ENCODE measurements around the gene KHSRP. TPM values are rescaled to one million over a fixed set of nuclear protein-coding genes. Genes with fewer than 3 reads are reported as not detected.

Gene KHSRP
- total and polyA plus RNA-seq, 9 donors: 56.2 to 260 (median 250) TPM

GRCh38 chr19:6364353-6364752 lies 60.3 kb downstream of the KHSRP start:
- H3K36me3 ChIP-seq: no peaks in the 10 kb centered on the region

More at GRCh38 chr19:6364353-6364752, 60.3 kb downstream of the KHSRP start:
- no peak overlapping the region for H3K27ac ChIP-seq
- H3K4me3 ChIP-seq: no peak overlapping the region
- 94 to 96% (median 95%) methylated on average over 21 of the region's 21 CpGs for WGBS, 3 donors
- no peaks in the 10 kb centered on the region for H3K9me3 ChIP-seq
- no peaks in the 10 kb centered on the region for H3K27me3 ChIP-seq
- intact Hi-C loops (cut with DNase I): loop anchor here in 2 of 4 donors (5.0 kb wide), 2 partner anchors 147 to 1962 kb away; partner anchors contain the start of genes CHAF1A (in 1 of the 2) and SH3GL1 (in 1 of the 2)
- TF ChIP-seq EP300 (IDR thresholded peaks at IDR 0.05): no peak
- TF ChIP-seq CTCF (IDR thresholded peaks at IDR 0.05): no peak
- TF ChIP-seq POLR2A (IDR thresholded peaks at IDR 0.05): no peak
- peak in 1 of 5 donors; percentile 41 for DNase-seq
- H3K4me1 ChIP-seq (ENCODE audit: insufficient read depth): peaks cover 2% of the 10 kb centered on the region

Small RNAs within 50 kb of the gene (microRNA-seq; reads per million reads assigned to microRNA genes)
- gene MIR3940: 1.1 to 29.3 (median 3.4) reads per million in 3 donors
- 0 to 0.18 (median 0) reads per million in 3 donors for gene MIR6790
- gene MIR6885: 0.36 to 1.1 (median 0.38) reads per million in 3 donors

Small RNAs within 50 kb of the gene (small RNA-seq; reads per million reads assigned to genes)
- gene MIR6790 (not detected), gene MIR6885 (not detected)

Other genes starting within 250 kb of the KHSRP start
- 100 to 1,000 TPM in 3 of 7 donors, 10 to 100 TPM in 4; 16.3 to 116 (median 95.8) TPM for gene MLLT1, start 144.8 kb downstream of the KHSRP start, total RNA-seq
- 10 to 100 TPM; 11.1 to 43.7 TPM for gene MLLT1, start 144.8 kb downstream of the KHSRP start, polyA plus RNA-seq
- gene ACER1, start 91.2 kb downstream of the KHSRP start, total RNA-seq: under 1 TPM in 3 of 7 donors, not detected in 4; 0.15 to 0.37 (median 0.23) TPM
- gene ACER1, start 91.2 kb downstream of the KHSRP start, polyA plus RNA-seq: under 1 TPM in 1 of 2 donors, not detected in 1; 0.35 TPM
- gene CLPP, start 63.3 kb downstream of the KHSRP start, total RNA-seq: 10 to 100 TPM; 43.2 to 78.8 (median 54.1) TPM
- 10 to 100 TPM; 12.9 to 46.1 TPM for gene CLPP, start 63.3 kb downstream of the KHSRP start, polyA plus RNA-seq
- 100 to 1,000 TPM in 3 of 7 donors, 10 to 100 TPM in 4; 66.7 to 118 (median 99.0) TPM for gene ALKBH7, start 52.0 kb downstream of the KHSRP start, total RNA-seq
- gene ALKBH7, start 52.0 kb downstream of the KHSRP start, polyA plus RNA-seq: 10 to 100 TPM in 1 of 2 donors, under 1 TPM in 1; 0.55 to 80.8 TPM
- 1 to 10 TPM in 6 of 7 donors, under 1 TPM in 1; 0.72 to 2.8 (median 2.0) TPM for gene PSPN, start 48.9 kb downstream of the KHSRP start, total RNA-seq
- gene PSPN, start 48.9 kb downstream of the KHSRP start, polyA plus RNA-seq: 1 to 10 TPM; 1.2 TPM
- gene GTF2F1, start 31.6 kb downstream of the KHSRP start, total RNA-seq: 10 to 100 TPM; 41.2 to 95.0 (median 65.7) TPM
- 10 to 100 TPM; 66.9 to 91.5 TPM for gene GTF2F1, start 31.6 kb downstream of the KHSRP start, polyA plus RNA-seq
- under 1 TPM in 3 of 7 donors, not detected in 4; 0.20 to 0.52 (median 0.43) TPM for gene SLC25A41, start 9.0 kb upstream of the KHSRP start, total RNA-seq
- under 1 TPM in 1 of 2 donors, not detected in 1; 0.38 TPM for gene SLC25A41, start 9.0 kb upstream of the KHSRP start, polyA plus RNA-seq
- 10 to 100 TPM; 26.7 to 71.3 (median 43.8) TPM for gene SLC25A23, start 35.0 kb upstream of the KHSRP start, total RNA-seq
- 10 to 100 TPM; 30.0 to 74.0 TPM for gene SLC25A23, start 35.0 kb upstream of the KHSRP start, polyA plus RNA-seq
- 10 to 100 TPM in 1 of 7 donors, 1 to 10 TPM in 3, under 1 TPM in 2, not detected in 1; 0.52 to 30.1 (median 2.0) TPM for gene CRB3, start 39.5 kb upstream of the KHSRP start, total RNA-seq
- gene CRB3, start 39.5 kb upstream of the KHSRP start, polyA plus RNA-seq: under 1 TPM in 1 of 2 donors, not detected in 1; 0.33 TPM
- 1 to 10 TPM in 3 of 7 donors, under 1 TPM in 4; 0.72 to 2.3 (median 1.00) TPM for gene DENND1C, start 57.0 kb upstream of the KHSRP start, total RNA-seq
- 1 to 10 TPM in 1 of 2 donors, under 1 TPM in 1; 0.63 to 1.2 TPM for gene DENND1C, start 57.0 kb upstream of the KHSRP start, polyA plus RNA-seq
- 1 to 10 TPM in 3 of 7 donors, under 1 TPM in 2, not detected in 2; 0.88 to 6.4 (median 3.2) TPM for gene TUBB4A, start 77.5 kb upstream of the KHSRP start, total RNA-seq
- 10 to 100 TPM in 1 of 2 donors, under 1 TPM in 1; 0.92 to 47.1 TPM for gene TUBB4A, start 77.5 kb upstream of the KHSRP start, polyA plus RNA-seq
- gene TNFSF9, start 106.2 kb upstream of the KHSRP start, total RNA-seq: 1 to 10 TPM in 1 of 7 donors, under 1 TPM in 5, not detected in 1; 0.12 to 1.1 (median 0.44) TPM
- under 1 TPM; 0.10 to 0.17 TPM for gene TNFSF9, start 106.2 kb upstream of the KHSRP start, polyA plus RNA-seq
- under 1 TPM in 1 of 7 donors, not detected in 6; 0.31 TPM for gene CD70, start 166.3 kb upstream of the KHSRP start, total RNA-seq
- gene CD70, start 166.3 kb upstream of the KHSRP start, polyA plus RNA-seq: not detected
- gene TNFSF14, start 245.3 kb upstream of the KHSRP start, total RNA-seq: 1 to 10 TPM in 6 of 7 donors, under 1 TPM in 1; 0.58 to 9.3 (median 3.7) TPM
- gene TNFSF14, start 245.3 kb upstream of the KHSRP start, polyA plus RNA-seq: 1 to 10 TPM; 1.4 to 1.5 TPM

All from ovary (tissue), 9 donors.